ENCODE data around the gene PALLD. TPM values are rescaled to one million over a fixed set of nuclear protein-coding genes. Genes with fewer than 3 reads are reported as not detected.
A peak's percentile ranks its signal among the peaks of the same experiment; 100 is the strongest.

Gene PALLD
- total RNA-seq, 1 experiment from 2014 or later = 23.7 TPM

- TF ChIP-seq, protein P1, sequence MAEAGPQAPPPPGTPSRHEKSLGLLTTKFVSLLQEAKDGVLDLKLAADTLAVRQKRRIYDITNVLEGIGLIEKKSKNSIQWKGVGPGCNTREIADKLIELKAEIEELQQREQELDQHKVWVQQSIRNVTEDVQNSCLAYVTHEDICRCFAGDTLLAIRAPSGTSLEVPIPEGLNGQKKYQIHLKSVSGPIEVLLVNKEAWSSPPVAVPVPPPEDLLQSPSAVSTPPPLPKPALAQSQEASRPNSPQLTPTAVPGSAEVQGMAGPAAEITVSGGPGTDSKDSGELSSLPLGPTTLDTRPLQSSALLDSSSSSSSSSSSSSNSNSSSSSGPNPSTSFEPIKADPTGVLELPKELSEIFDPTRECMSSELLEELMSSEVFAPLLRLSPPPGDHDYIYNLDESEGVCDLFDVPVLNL (CRISPR knock-in tag; IDR thresholded peaks at IDR 0.05; ENCODE audit: borderline replicate concordance, low read depth) = no peak
- TF ChIP-seq E2F1 (CRISPR knock-in tag; IDR thresholded peaks at IDR 0.05) (no peak), NR1H2 (CRISPR knock-in tag; IDR thresholded peaks at IDR 0.05) (no peak), JUN (CRISPR knock-in tag; IDR thresholded peaks at IDR 0.05) (0 out of 2 replicates have a peak, but pooled peaks have one; percentile 57), ERG (CRISPR knock-in tag; IDR thresholded peaks at IDR 0.05) (no peak), JAZF1 (CRISPR knock-in tag; IDR thresholded peaks at IDR 0.05) (no peak), ETV6 (CRISPR knock-in tag; IDR thresholded peaks at IDR 0.05) (peak; percentile 10; the same call in 1 of the 2 replicates), CBFB (CRISPR knock-in tag; IDR thresholded peaks at IDR 0.05; ENCODE audit: low read depth) (no peak), ELF4 (CRISPR knock-in tag; IDR thresholded peaks at IDR 0.05; ENCODE audit: low read depth) (no peak), ESRRA (CRISPR knock-in tag; IDR thresholded peaks at IDR 0.05; ENCODE audit: borderline replicate concordance) (no peak; the same call in 1 of the 2 replicates), GABPB1 (CRISPR knock-in tag; IDR thresholded peaks at IDR 0.05) (0 out of 2 replicates have a peak, but pooled peaks have one; percentile 17), PRRX2 (CRISPR knock-in tag; IDR thresholded peaks at IDR 0.05) (no peak), STAT6 (CRISPR knock-in tag; conservative IDR thresholded peaks at IDR 0.05; ENCODE audit: low read depth) (no peak), EMX1 (CRISPR knock-in tag; IDR thresholded peaks at IDR 0.05) (no peak), NFYB (CRISPR knock-in tag; conservative IDR thresholded peaks at IDR 0.05; ENCODE audit: low read depth) (no peak), IRF2 (CRISPR knock-in tag; IDR thresholded peaks at IDR 0.05; ENCODE audit: borderline replicate concordance, low read depth) (no peak), ZBTB21 (CRISPR knock-in tag; IDR thresholded peaks at IDR 0.05; ENCODE audit: borderline replicate concordance) (0 out of 2 replicates have a peak, but pooled peaks have one; percentile 16), ZNF219 (CRISPR knock-in tag; IDR thresholded peaks at IDR 0.05; ENCODE audit: borderline replicate concordance) (no peak), ATF2 (CRISPR knock-in tag; IDR thresholded peaks at IDR 0.05; ENCODE audit: borderline replicate concordance, low read depth) (peak; percentile 30; the same call in 1 of the 2 replicates), ZNF416 (CRISPR knock-in tag; IDR thresholded peaks at IDR 0.05) (0 out of 2 replicates have a peak, but pooled peaks have one; percentile 23)
- TF ChIP-seq, protein P2, sequence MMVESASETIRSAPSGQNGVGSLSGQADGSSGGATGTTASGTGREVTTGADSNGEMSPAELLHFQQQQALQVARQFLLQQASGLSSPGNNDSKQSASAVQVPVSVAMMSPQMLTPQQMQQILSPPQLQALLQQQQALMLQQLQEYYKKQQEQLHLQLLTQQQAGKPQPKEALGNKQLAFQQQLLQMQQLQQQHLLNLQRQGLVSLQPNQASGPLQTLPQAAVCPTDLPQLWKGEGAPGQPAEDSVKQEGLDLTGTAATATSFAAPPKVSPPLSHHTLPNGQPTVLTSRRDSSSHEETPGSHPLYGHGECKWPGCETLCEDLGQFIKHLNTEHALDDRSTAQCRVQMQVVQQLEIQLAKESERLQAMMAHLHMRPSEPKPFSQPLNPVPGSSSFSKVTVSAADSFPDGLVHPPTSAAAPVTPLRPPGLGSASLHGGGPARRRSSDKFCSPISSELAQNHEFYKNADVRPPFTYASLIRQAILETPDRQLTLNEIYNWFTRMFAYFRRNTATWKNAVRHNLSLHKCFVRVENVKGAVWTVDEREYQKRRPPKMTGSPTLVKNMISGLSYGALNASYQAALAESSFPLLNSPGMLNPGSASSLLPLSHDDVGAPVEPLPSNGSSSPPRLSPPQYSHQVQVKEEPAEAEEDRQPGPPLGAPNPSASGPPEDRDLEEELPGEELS (CRISPR knock-in tag; IDR thresholded peaks at IDR 0.05) = no peak; the same call in 1 of the 2 replicates
- TF ChIP-seq, protein P3, sequence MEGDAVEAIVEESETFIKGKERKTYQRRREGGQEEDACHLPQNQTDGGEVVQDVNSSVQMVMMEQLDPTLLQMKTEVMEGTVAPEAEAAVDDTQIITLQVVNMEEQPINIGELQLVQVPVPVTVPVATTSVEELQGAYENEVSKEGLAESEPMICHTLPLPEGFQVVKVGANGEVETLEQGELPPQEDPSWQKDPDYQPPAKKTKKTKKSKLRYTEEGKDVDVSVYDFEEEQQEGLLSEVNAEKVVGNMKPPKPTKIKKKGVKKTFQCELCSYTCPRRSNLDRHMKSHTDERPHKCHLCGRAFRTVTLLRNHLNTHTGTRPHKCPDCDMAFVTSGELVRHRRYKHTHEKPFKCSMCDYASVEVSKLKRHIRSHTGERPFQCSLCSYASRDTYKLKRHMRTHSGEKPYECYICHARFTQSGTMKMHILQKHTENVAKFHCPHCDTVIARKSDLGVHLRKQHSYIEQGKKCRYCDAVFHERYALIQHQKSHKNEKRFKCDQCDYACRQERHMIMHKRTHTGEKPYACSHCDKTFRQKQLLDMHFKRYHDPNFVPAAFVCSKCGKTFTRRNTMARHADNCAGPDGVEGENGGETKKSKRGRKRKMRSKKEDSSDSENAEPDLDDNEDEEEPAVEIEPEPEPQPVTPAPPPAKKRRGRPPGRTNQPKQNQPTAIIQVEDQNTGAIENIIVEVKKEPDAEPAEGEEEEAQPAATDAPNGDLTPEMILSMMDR (IDR thresholded peaks at IDR 0.05) = no peak
- TF ChIP-seq, protein P4, sequence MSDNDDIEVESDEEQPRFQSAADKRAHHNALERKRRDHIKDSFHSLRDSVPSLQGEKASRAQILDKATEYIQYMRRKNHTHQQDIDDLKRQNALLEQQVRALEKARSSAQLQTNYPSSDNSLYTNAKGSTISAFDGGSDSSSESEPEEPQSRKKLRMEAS (CRISPR knock-in tag; IDR thresholded peaks at IDR 0.05) = peak; percentile 58; the same call in 1 of the 2 replicates
- TF ChIP-seq, protein P5, sequence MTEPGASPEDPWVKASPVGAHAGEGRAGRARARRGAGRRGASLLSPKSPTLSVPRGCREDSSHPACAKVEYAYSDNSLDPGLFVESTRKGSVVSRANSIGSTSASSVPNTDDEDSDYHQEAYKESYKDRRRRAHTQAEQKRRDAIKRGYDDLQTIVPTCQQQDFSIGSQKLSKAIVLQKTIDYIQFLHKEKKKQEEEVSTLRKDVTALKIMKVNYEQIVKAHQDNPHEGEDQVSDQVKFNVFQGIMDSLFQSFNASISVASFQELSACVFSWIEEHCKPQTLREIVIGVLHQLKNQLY (CRISPR knock-in tag; IDR thresholded peaks at IDR 0.05) = no peak
Observed at GRCh38 chr4:168831919-168832762, 335.3 kb downstream of the PALLD start (continued).

All from WTC11 (cell line).